HepG2 (cell line): ENCODE data around the gene CNNM3. TPM values are rescaled to one million over a fixed set of nuclear protein-coding genes. Genes with fewer than 3 reads are reported as not detected.
A peak's percentile ranks its signal among the peaks of the same experiment; 100 is the strongest.

Experiments
- ATAC-seq: fragments of 200-7000 bp; cut with Tn5 transposase; 3 replicates; pipeline ENCODE4 v1.9.1; 2020; ENCODE audit warnings: mild to moderate bottlenecking, moderate library complexity
- BruUV-seq: library from RNA; stranded (reverse); fragments of 400-500 nt; replicated peaks from 2 replicates; lab custom pipeline; 2021; lab: Mats Ljungman, UMichigan
- CTCF ChIA-PET: fragments of 300-600 bp; formaldehyde crosslinking; extraction: SDS; loops from one replicate; lab custom pipeline; 2021; ENCODE audit warnings: low total read pairs, inconsistent platforms, low intra/inter-chr PET ratio; lab: Yijun Ruan, JAX
- POLR2A ChIA-PET: fragments of 350-600 bp; sonication (Branson Sonifier 250); formaldehyde crosslinking; loops from one replicate; lab custom pipeline; 2020; ENCODE audit warnings: antibody characterized with exemption, inconsistent platforms; lab: Yijun Ruan, JAX
- DNase-seq: peaks from one replicate; pipeline ENCODE4 v3.0.0-alpha.2; 2015; ENCODE audit warnings: low spot score
- FAIRE-seq: peaks from 3 replicates; lab custom pipeline; 2011; peaks lifted over from hg19 to GRCh38; lab: Jason Lieb, UNC
- H2AFZ ChIP-seq: one replicate; pipeline ENCODE4 v1.6.1; 2011; ENCODE audit warnings: low read length, inconsistent platforms
- H3K27ac ChIP-seq: fragments of 300-600 bp; 3 replicates; pipeline ENCODE4 v1.8.0; 2011; ENCODE audit warnings: mixed run types, mild to moderate bottlenecking, mixed read lengths, low read length, inconsistent platforms; ENCODE audit not compliant: insufficient read depth; ENCODE audit errors: extremely low read length
- H3K27me3 ChIP-seq, 2 experiments: fragments of 200-600 bp in 1 of 2; 2 replicates in 1 of 2; 3 replicates in 1 of 2; pipeline versions ENCODE4 v1.6.0 to v1.8.0; 2011; ENCODE audit warnings: low read length in 2 of 2, mild to moderate bottlenecking in 2 of 2, moderate library complexity in 2 of 2, inconsistent platforms in 1 of 2; ENCODE audit not compliant: insufficient read depth in 2 of 2, control insufficient read depth in 1 of 2
- H3K36me3 ChIP-seq, 2 experiments: fragments of 200-600 bp in 1 of 2; replicated peaks in 1 of 2; 2 replicates in 1 of 2; 3 replicates in 1 of 2; pipeline versions ENCODE4 v1.5.1 to v1.8.0; 2011; ENCODE audit warnings: low read length in 2 of 2, inconsistent platforms in 1 of 2; ENCODE audit not compliant: insufficient read depth in 2 of 2, control insufficient read depth in 1 of 2
- H3K4me1 ChIP-seq: 2 replicates; pipeline ENCODE4 v1.5.1; 2012; ENCODE audit warnings: low read length, inconsistent platforms; ENCODE audit not compliant: insufficient read depth
- H3K4me2 ChIP-seq: 2 replicates; pipeline ENCODE4 v1.6.0; 2011; ENCODE audit warnings: low read depth, low read length, inconsistent platforms
- H3K4me3 ChIP-seq, 3 experiments: fragments of 200-600 bp in 1 of 3; sonication (generic), shearing (Covaris generic) in 1 of 3; replicated peaks in 1 of 3; 2 replicates each; pipeline ENCODE4 v1.5.1; 2011 to 2016; ENCODE audit warnings: low read length in 3 of 3, inconsistent platforms in 2 of 3, low read depth in 2 of 3, mild to moderate bottlenecking in 2 of 3, control low read depth in 1 of 3, mixed read lengths in 1 of 3; ENCODE audit not compliant: insufficient read depth in 1 of 3
- H3K79me2 ChIP-seq: one replicate; pipeline ENCODE4 v1.6.1; 2011; ENCODE audit warnings: low read length, inconsistent platforms; ENCODE audit not compliant: insufficient read depth
- H3K9ac ChIP-seq: 2 replicates; pipeline ENCODE4 v1.6.0; 2011; ENCODE audit warnings: mild to moderate bottlenecking, low read depth, low read length, inconsistent platforms; ENCODE audit not compliant: insufficient read depth
- H3K9me3 ChIP-seq: 2 replicates; pipeline ENCODE4 v1.5.1; 2012; ENCODE audit warnings: mild to moderate bottlenecking, low read length
- H4K20me1 ChIP-seq: 2 replicates; pipeline ENCODE4 v1.6.0; 2011; ENCODE audit warnings: inconsistent platforms, mild to moderate bottlenecking, low read length, moderate library complexity; ENCODE audit not compliant: insufficient read depth
- AHDC1 ChIP-seq: sonication (generic); formaldehyde crosslinking; IDR thresholded peaks from 2 replicates; pipeline ENCODE4 v1.5.1; 2020; ENCODE audit warnings: mild to moderate bottlenecking, missing genetic modification reagents, borderline replicate concordance
- HDAC2 ChIP-seq: sonication (generic); formaldehyde crosslinking; IDR thresholded peaks from 2 replicates; pipeline ENCODE4 v1.4.0; 2020; ENCODE audit warnings: missing genetic modification reagents
- MXI1 ChIP-seq: IDR thresholded peaks from 3 replicates; pipeline ENCODE4 v1.6.1; 2012; ENCODE audit warnings: low read depth, low read length, inconsistent platforms, borderline replicate concordance
- NFIC ChIP-seq: IDR thresholded peaks from 2 replicates; pipeline ENCODE4 v1.6.1; 2012; ENCODE audit warnings: mild to moderate bottlenecking, low read length, inconsistent platforms
- NFYB ChIP-seq: sonication (generic); formaldehyde crosslinking; IDR thresholded peaks from 2 replicates; pipeline ENCODE4 v1.4.0; 2020; ENCODE audit warnings: missing genetic modification reagents
- ZMYM3 ChIP-seq: sonication (generic); formaldehyde crosslinking; IDR thresholded peaks from 2 replicates; pipeline ENCODE4 v1.5.1; 2020; ENCODE audit warnings: mild to moderate bottlenecking, missing genetic modification reagents
- ZNF282 ChIP-seq: fragments of 450-650 bp; IDR thresholded peaks from 2 replicates; pipeline ENCODE4 v1.6.1; 2018; ENCODE audit not compliant: partially characterized antibody
- ZNF3 ChIP-seq: IDR thresholded peaks from 2 replicates; pipeline ENCODE4 v1.7.0; 2017; ENCODE audit warnings: inconsistent platforms
- WGBS: methylation state at CpG from one replicate; pipeline ENCODE4 v1.1.6; 2017; ENCODE audit warnings: low lambda C conversion rate; 5-methylcytosine and 5-hydroxymethylcytosine counted together
- in situ Hi-C: cut with HindIII; loops from 2 replicates; pipeline ENCODE4 v1.10.0; 2017; ENCODE audit warnings: low pct_unique_long_range_greater_than_20kb; ENCODE audit not compliant: extremely low pct_ligation_motif_present
- intact Hi-C: fragments of 100-400 bp; cut with micrococcal nuclease; formaldehyde crosslinking; loops from one replicate; pipeline ENCODE4 v1.10.0; 2022; ENCODE audit not compliant: unreplicated experiment
- polyA plus RNA-seq, 8 experiments: library from polyadenylated mRNA; depleted of rRNA in 3 of 8; stranded (reverse) in 7 of 8; unstranded in 1 of 8; fragments of >200 nt; fragmentation: Illumina TruSeq in 4 of 8; extraction: Trizol in 4 of 8; gene quantifications; 2 replicates each; pipeline versions ENCODE4 v1.2.1 to v1.2.3, GENCODE V29; 2011 to 2016; ENCODE audit warnings: low read depth in 4 of 8, missing spikeins in 1 of 8, mixed read lengths in 1 of 8; ENCODE audit not compliant: insufficient read depth in 1 of 8
- total RNA-seq, 5 experiments: library from RNA; depleted of rRNA; stranded (reverse); fragments of >200 nt; fragmentation: Illumina TruSeq; extraction: Trizol; gene quantifications; 2 replicates each; pipeline ENCODE4 v1.2.3, GENCODE V29; 2016; ENCODE audit warnings: low read depth in 1 of 5

The CNNM3 gene
- total and polyA plus RNA-seq, 2 of the 13 experiments (the other 11 are each of a cell fraction or from before 2014, with no cell fraction given), result 21.2 to 27.9 TPM

- TF ChIP-seq AHDC1 (CRISPR knock-in tag), result no peak
- no peak for TF ChIP-seq HDAC2 (CRISPR knock-in tag)
- 0 out of 2 replicates have a peak, but pooled peaks have one; percentile 19 for TF ChIP-seq ZMYM3 (CRISPR knock-in tag)
- TF ChIP-seq NFYB (CRISPR knock-in tag), result no peak
- TF ChIP-seq ZNF3 (CRISPR knock-in tag), result no peak
These were observed 56.7 kb downstream of the CNNM3 start (continued) for GRCh38 chr2:96872591-96873349.

GRCh38 chr2:96873651-96874096 is 57.6 kb downstream of the CNNM3 start:
- WGBS, result 61% methylated on average over 8 of the region's 8 CpGs
- no TSS peak for BruUV-seq
- Histone ChIP-seq H2AFZ (no peak overlapping the region), H3K27ac (no peak overlapping the region), H3K27me3 (peaks cover 28 to 70% of the 10 kb centered on the region in 2 experiments), H3K4me3 (no peak overlapping the region), H3K36me3 (no peaks in the 10 kb centered on the region), H3K9ac (no peak overlapping the region), H3K4me2 (no peak overlapping the region), H3K4me1 (peaks cover 18% of the 10 kb centered on the region), H3K9me3 (no peaks in the 10 kb centered on the region)
- ATAC-seq (no peak), DNase-seq (no peak)
- intact Hi-C loops (no loop called here), in situ Hi-C loops (no loop called here)
- no peak for TF ChIP-seq MXI1
- no peak for TF ChIP-seq ZNF282
- TF ChIP-seq ZMYM3 (CRISPR knock-in tag), result no peak
- TF ChIP-seq NFIC, result no peak
- TF ChIP-seq, all 625 proteins: peak for 0
- no peaks in the 10 kb centered on the region for H4K20me1 ChIP-seq
- no peak for FAIRE-seq
- POLR2A ChIA-PET, result interaction anchor here (1.2 to 3.1 kb wide), 2 partner anchors 11 to 16 kb away, joined by 3 to 17 read pairs; partner anchors contain the start of gene ANKRD39
- CTCF ChIA-PET, result no interaction called here
- H3K79me2 ChIP-seq, result no peaks in the 10 kb centered on the region
